HepG2 (cell line): ENCODE measurements around the gene SPTB. TPM values are rescaled to one million over a fixed set of nuclear protein-coding genes. Genes with fewer than 3 reads are reported as not detected.

ENCODE experiments used
- ATAC-seq: fragments of 200-7000 bp; cut with Tn5 transposase; 3 replicates; pipeline ENCODE4 v1.9.1; 2020; ENCODE audit warnings: mild to moderate bottlenecking, moderate library complexity
- BruUV-seq: library from RNA; stranded (reverse); fragments of 400-500 nt; replicated peaks from 2 replicates; lab custom pipeline; 2021; lab: Mats Ljungman, UMichigan
- CTCF ChIA-PET: fragments of 300-600 bp; formaldehyde crosslinking; extraction: SDS; loops from one replicate; lab custom pipeline; 2021; ENCODE audit warnings: low total read pairs, inconsistent platforms, low intra/inter-chr PET ratio; lab: Yijun Ruan, JAX
- POLR2A ChIA-PET: fragments of 350-600 bp; sonication (Branson Sonifier 250); formaldehyde crosslinking; loops from one replicate; lab custom pipeline; 2020; ENCODE audit warnings: antibody characterized with exemption, inconsistent platforms; lab: Yijun Ruan, JAX
- DNase-seq: peaks from one replicate; pipeline ENCODE4 v3.0.0-alpha.2; 2015; ENCODE audit warnings: low spot score
- FAIRE-seq: peaks from 3 replicates; lab custom pipeline; 2011; peaks lifted over from hg19 to GRCh38; lab: Jason Lieb, UNC
- H2AFZ ChIP-seq: one replicate; pipeline ENCODE4 v1.6.1; 2011; ENCODE audit warnings: low read length, inconsistent platforms
- H3K27ac ChIP-seq: fragments of 300-600 bp; 3 replicates; pipeline ENCODE4 v1.8.0; 2011; ENCODE audit warnings: mixed run types, mild to moderate bottlenecking, mixed read lengths, low read length, inconsistent platforms; ENCODE audit not compliant: insufficient read depth; ENCODE audit errors: extremely low read length
- H3K27me3 ChIP-seq, 2 experiments: fragments of 200-600 bp in 1 of 2; 2 replicates in 1 of 2; 3 replicates in 1 of 2; pipeline versions ENCODE4 v1.6.0 to v1.8.0; 2011; ENCODE audit warnings: low read length in 2 of 2, mild to moderate bottlenecking in 2 of 2, moderate library complexity in 2 of 2, inconsistent platforms in 1 of 2; ENCODE audit not compliant: insufficient read depth in 2 of 2, control insufficient read depth in 1 of 2
- H3K36me3 ChIP-seq, 2 experiments: fragments of 200-600 bp in 1 of 2; replicated peaks in 1 of 2; 2 replicates in 1 of 2; 3 replicates in 1 of 2; pipeline versions ENCODE4 v1.5.1 to v1.8.0; 2011; ENCODE audit warnings: low read length in 2 of 2, inconsistent platforms in 1 of 2; ENCODE audit not compliant: insufficient read depth in 2 of 2, control insufficient read depth in 1 of 2
- H3K4me1 ChIP-seq: 2 replicates; pipeline ENCODE4 v1.5.1; 2012; ENCODE audit warnings: low read length, inconsistent platforms; ENCODE audit not compliant: insufficient read depth
- H3K4me2 ChIP-seq: 2 replicates; pipeline ENCODE4 v1.6.0; 2011; ENCODE audit warnings: low read depth, low read length, inconsistent platforms
- H3K4me3 ChIP-seq, 3 experiments: fragments of 200-600 bp in 1 of 3; sonication (generic), shearing (Covaris generic) in 1 of 3; replicated peaks in 1 of 3; 2 replicates each; pipeline ENCODE4 v1.5.1; 2011 to 2016; ENCODE audit warnings: low read length in 3 of 3, inconsistent platforms in 2 of 3, low read depth in 2 of 3, mild to moderate bottlenecking in 2 of 3, control low read depth in 1 of 3, mixed read lengths in 1 of 3; ENCODE audit not compliant: insufficient read depth in 1 of 3
- H3K79me2 ChIP-seq: one replicate; pipeline ENCODE4 v1.6.1; 2011; ENCODE audit warnings: low read length, inconsistent platforms; ENCODE audit not compliant: insufficient read depth
- H3K9ac ChIP-seq: 2 replicates; pipeline ENCODE4 v1.6.0; 2011; ENCODE audit warnings: mild to moderate bottlenecking, low read depth, low read length, inconsistent platforms; ENCODE audit not compliant: insufficient read depth
- H3K9me3 ChIP-seq: 2 replicates; pipeline ENCODE4 v1.5.1; 2012; ENCODE audit warnings: mild to moderate bottlenecking, low read length
- H4K20me1 ChIP-seq: 2 replicates; pipeline ENCODE4 v1.6.0; 2011; ENCODE audit warnings: inconsistent platforms, mild to moderate bottlenecking, low read length, moderate library complexity; ENCODE audit not compliant: insufficient read depth
- ARNTL ChIP-seq: sonication (generic); formaldehyde crosslinking; IDR thresholded peaks from 2 replicates; pipeline ENCODE4 v1.4.0; 2020; ENCODE audit warnings: mild to moderate bottlenecking, missing genetic modification reagents
- ATRX ChIP-seq: sonication (generic); formaldehyde crosslinking; IDR thresholded peaks from 2 replicates; pipeline ENCODE4 v1.4.0; 2020; ENCODE audit warnings: missing genetic modification reagents, borderline replicate concordance
- MEF2D ChIP-seq: sonication (generic); formaldehyde crosslinking; IDR thresholded peaks from 2 replicates; pipeline ENCODE4 v1.5.1; 2020; ENCODE audit warnings: mild to moderate bottlenecking, missing genetic modification reagents
- MZF1 ChIP-seq: sonication (generic); formaldehyde crosslinking; IDR thresholded peaks from 2 replicates; pipeline ENCODE4 v1.8.1; 2023; ENCODE audit warnings: mild to moderate bottlenecking, missing genetic modification reagents, borderline replicate concordance
- NFYC ChIP-seq: IDR thresholded peaks from 2 replicates; pipeline ENCODE4 v1.6.1; 2016; ENCODE audit warnings: missing genetic modification reagents, missing compliant biosample characterization
- TRIM24 ChIP-seq: sonication (generic); formaldehyde crosslinking; IDR thresholded peaks from 2 replicates; pipeline ENCODE4 v1.8.0; 2022; ENCODE audit warnings: mild to moderate bottlenecking, missing genetic modification reagents
- ZKSCAN1 ChIP-seq: fragments of 150-350 bp; IDR thresholded peaks from 2 replicates; pipeline ENCODE4 v1.6.1; 2014; ENCODE audit warnings: low read length
- ZNF253 ChIP-seq: sonication (generic); formaldehyde crosslinking; IDR thresholded peaks from 2 replicates; pipeline ENCODE4 v1.8.0; 2022; ENCODE audit warnings: mild to moderate bottlenecking, missing genetic modification reagents, borderline replicate concordance
- ZNF83 ChIP-seq: sonication (generic); formaldehyde crosslinking; IDR thresholded peaks from 2 replicates; pipeline ENCODE4 v1.4.0; 2020; ENCODE audit warnings: missing genetic modification reagents, mild to moderate bottlenecking, borderline replicate concordance
- WGBS: methylation state at CpG from one replicate; pipeline ENCODE4 v1.1.6; 2017; ENCODE audit warnings: low lambda C conversion rate; 5-methylcytosine and 5-hydroxymethylcytosine counted together
- in situ Hi-C: cut with HindIII; loops from 2 replicates; pipeline ENCODE4 v1.10.0; 2017; ENCODE audit warnings: low pct_unique_long_range_greater_than_20kb; ENCODE audit not compliant: extremely low pct_ligation_motif_present
- intact Hi-C: fragments of 100-400 bp; cut with micrococcal nuclease; formaldehyde crosslinking; loops from one replicate; pipeline ENCODE4 v1.10.0; 2022; ENCODE audit not compliant: unreplicated experiment
- polyA plus RNA-seq, 8 experiments: library from polyadenylated mRNA; depleted of rRNA in 3 of 8; stranded (reverse) in 7 of 8; unstranded in 1 of 8; fragments of >200 nt; fragmentation: Illumina TruSeq in 4 of 8; extraction: Trizol in 4 of 8; gene quantifications; 2 replicates each; pipeline versions ENCODE4 v1.2.1 to v1.2.3, GENCODE V29; 2011 to 2016; ENCODE audit warnings: low read depth in 4 of 8, missing spikeins in 1 of 8, mixed read lengths in 1 of 8; ENCODE audit not compliant: insufficient read depth in 1 of 8
- total RNA-seq, 5 experiments: library from RNA; depleted of rRNA; stranded (reverse); fragments of >200 nt; fragmentation: Illumina TruSeq; extraction: Trizol; gene quantifications; 2 replicates each; pipeline ENCODE4 v1.2.3, GENCODE V29; 2016; ENCODE audit warnings: low read depth in 1 of 5
- TF ChIP-seq, protein P1 (sequence below): sonication (generic); formaldehyde crosslinking; IDR thresholded peaks from 2 replicates; pipeline ENCODE4 v1.5.1; 2020; ENCODE audit warnings: missing genetic modification reagents, mild to moderate bottlenecking, borderline replicate concordance
- TF ChIP-seq, protein P2 (sequence below): sonication (generic); formaldehyde crosslinking; IDR thresholded peaks from 2 replicates; pipeline ENCODE4 v1.4.0; 2020; ENCODE audit warnings: missing genetic modification reagents
- TF ChIP-seq, protein P3 (sequence below): sonication (generic); formaldehyde crosslinking; IDR thresholded peaks from 2 replicates; pipeline ENCODE4 v1.4.0; 2020; ENCODE audit warnings: low read depth, mild to moderate bottlenecking, missing genetic modification reagents
- TF ChIP-seq, protein P4 (sequence below): sonication (generic); formaldehyde crosslinking; IDR thresholded peaks from 2 replicates; pipeline ENCODE4 v1.4.0; 2020; ENCODE audit warnings: mild to moderate bottlenecking, missing genetic modification reagents

The SPTB gene
- total and polyA plus RNA-seq, 2 of the 13 experiments (the other 11 are each of a cell fraction or from before 2014, with no cell fraction given) = 0.01 to 0.02 TPM

DNA sequence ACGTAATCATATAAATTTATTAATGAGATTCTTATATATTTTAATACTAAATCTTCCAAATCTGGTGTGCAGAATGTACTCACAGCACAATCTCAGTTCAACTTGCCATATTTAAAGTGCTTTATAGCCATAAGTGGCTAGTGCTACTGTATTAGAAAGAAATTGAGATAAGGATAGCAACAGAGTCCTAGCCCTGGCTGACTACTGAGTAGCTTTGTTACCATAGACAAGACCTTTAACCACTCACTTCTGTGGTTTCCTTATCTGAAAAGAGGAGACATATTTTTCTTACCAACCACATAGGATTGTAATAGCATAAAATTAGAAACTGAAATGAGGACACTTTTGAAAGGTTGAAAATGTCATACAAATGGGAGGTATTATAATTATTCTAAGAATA is 32.6 kb upstream of the SPTB start:
- DNase-seq (no peak), ATAC-seq (no peak), FAIRE-seq (no peak)
- in situ Hi-C loops (no loop called here), intact Hi-C loops (no loop called here)
- 0% methylated on average over 1 of the region's 1 CpG for WGBS
- Histone ChIP-seq H3K27ac (no peak overlapping the region), H3K4me3 (no peak overlapping the region), H3K79me2 (peaks cover 26% of the 10 kb centered on the region), H3K4me1 (peaks cover 18% of the 10 kb centered on the region), H3K9me3 (no peaks in the 10 kb centered on the region), H3K36me3 (no peaks in the 10 kb centered on the region), H2AFZ (no peak overlapping the region), H4K20me1 (0 out of 2 replicates have a peak, but pooled peaks cover 3% of the 10 kb centered on the region), H3K9ac (no peak overlapping the region), H3K27me3 (no peaks in the 10 kb centered on the region; a peak in 1 of 5 replicates), H3K4me2 (no peak overlapping the region)
- TF ChIP-seq TRIM24 (no peak), MZF1 (no peak), NFYC (CRISPR knock-in tag) (no peak), ATRX (no peak), ZKSCAN1 (no peak), ZNF253 (CRISPR knock-in tag) (no peak), ZNF83 (CRISPR knock-in tag) (no peak), ARNTL (CRISPR knock-in tag) (no peak), MEF2D (CRISPR knock-in tag) (no peak)
- TF ChIP-seq, protein P1, sequence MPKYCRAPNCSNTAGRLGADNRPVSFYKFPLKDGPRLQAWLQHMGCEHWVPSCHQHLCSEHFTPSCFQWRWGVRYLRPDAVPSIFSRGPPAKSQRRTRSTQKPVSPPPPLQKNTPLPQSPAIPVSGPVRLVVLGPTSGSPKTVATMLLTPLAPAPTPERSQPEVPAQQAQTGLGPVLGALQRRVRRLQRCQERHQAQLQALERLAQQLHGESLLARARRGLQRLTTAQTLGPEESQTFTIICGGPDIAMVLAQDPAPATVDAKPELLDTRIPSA (CRISPR knock-in tag) = no peak
- TF ChIP-seq, protein P2, sequence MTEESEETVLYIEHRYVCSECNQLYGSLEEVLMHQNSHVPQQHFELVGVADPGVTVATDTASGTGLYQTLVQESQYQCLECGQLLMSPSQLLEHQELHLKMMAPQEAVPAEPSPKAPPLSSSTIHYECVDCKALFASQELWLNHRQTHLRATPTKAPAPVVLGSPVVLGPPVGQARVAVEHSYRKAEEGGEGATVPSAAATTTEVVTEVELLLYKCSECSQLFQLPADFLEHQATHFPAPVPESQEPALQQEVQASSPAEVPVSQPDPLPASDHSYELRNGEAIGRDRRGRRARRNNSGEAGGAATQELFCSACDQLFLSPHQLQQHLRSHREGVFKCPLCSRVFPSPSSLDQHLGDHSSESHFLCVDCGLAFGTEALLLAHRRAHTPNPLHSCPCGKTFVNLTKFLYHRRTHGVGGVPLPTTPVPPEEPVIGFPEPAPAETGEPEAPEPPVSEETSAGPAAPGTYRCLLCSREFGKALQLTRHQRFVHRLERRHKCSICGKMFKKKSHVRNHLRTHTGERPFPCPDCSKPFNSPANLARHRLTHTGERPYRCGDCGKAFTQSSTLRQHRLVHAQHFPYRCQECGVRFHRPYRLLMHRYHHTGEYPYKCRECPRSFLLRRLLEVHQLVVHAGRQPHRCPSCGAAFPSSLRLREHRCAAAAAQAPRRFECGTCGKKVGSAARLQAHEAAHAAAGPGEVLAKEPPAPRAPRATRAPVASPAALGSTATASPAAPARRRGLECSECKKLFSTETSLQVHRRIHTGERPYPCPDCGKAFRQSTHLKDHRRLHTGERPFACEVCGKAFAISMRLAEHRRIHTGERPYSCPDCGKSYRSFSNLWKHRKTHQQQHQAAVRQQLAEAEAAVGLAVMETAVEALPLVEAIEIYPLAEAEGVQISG (CRISPR knock-in tag) = no peak
- TF ChIP-seq, protein P3, sequence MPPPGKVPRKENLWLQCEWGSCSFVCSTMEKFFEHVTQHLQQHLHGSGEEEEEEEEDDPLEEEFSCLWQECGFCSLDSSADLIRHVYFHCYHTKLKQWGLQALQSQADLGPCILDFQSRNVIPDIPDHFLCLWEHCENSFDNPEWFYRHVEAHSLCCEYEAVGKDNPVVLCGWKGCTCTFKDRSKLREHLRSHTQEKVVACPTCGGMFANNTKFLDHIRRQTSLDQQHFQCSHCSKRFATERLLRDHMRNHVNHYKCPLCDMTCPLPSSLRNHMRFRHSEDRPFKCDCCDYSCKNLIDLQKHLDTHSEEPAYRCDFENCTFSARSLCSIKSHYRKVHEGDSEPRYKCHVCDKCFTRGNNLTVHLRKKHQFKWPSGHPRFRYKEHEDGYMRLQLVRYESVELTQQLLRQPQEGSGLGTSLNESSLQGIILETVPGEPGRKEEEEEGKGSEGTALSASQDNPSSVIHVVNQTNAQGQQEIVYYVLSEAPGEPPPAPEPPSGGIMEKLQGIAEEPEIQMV (CRISPR knock-in tag) = no peak
- TF ChIP-seq, protein P4, sequence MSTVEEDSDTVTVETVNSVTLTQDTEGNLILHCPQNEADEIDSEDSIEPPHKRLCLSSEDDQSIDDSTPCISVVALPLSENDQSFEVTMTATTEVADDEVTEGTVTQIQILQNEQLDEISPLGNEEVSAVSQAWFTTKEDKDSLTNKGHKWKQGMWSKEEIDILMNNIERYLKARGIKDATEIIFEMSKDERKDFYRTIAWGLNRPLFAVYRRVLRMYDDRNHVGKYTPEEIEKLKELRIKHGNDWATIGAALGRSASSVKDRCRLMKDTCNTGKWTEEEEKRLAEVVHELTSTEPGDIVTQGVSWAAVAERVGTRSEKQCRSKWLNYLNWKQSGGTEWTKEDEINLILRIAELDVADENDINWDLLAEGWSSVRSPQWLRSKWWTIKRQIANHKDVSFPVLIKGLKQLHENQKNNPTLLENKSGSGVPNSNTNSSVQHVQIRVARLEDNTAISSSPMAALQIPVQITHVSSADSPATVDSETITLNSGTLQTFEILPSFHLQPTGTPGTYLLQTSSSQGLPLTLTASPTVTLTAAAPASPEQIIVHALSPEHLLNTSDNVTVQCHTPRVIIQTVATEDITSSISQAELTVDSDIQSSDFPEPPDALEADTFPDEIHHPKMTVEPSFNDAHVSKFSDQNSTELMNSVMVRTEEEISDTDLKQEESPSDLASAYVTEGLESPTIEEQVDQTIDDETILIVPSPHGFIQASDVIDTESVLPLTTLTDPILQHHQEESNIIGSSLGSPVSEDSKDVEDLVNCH (CRISPR knock-in tag) = no peak
- ChIA-PET CTCF (no interaction called here), POLR2A (no interaction called here)
- no TSS peak for BruUV-seq
